Parathyroid adenoma (tissue), 2 donors: ENCODE results near the gene HINT1.

Source experiments
- H2AFZ ChIP-seq: fragments of 300-600 bp; sonication (generic); one replicate; pipeline ENCODE4 v1.7.0; 2017; ENCODE audit warnings: antibody characterized with exemption, mild to moderate bottlenecking
- H3K27ac ChIP-seq: fragments of 300-600 bp; sonication (generic); one replicate; pipeline ENCODE4 v1.7.0; 2017
- H3K27me3 ChIP-seq: fragments of 300-600 bp; sonication (generic); one replicate; pipeline ENCODE4 v1.7.0; 2017; ENCODE audit warnings: low read length; ENCODE audit not compliant: control insufficient read depth, insufficient read depth
- H3K36me3 ChIP-seq: fragments of 300-600 bp; sonication (generic); one replicate; pipeline ENCODE4 v1.7.0; 2017; ENCODE audit warnings: low read length; ENCODE audit not compliant: control insufficient read depth, insufficient read depth
- H3K4me1 ChIP-seq: fragments of 300-600 bp; sonication (generic); one replicate; pipeline ENCODE4 v1.7.0; 2017; ENCODE audit warnings: control low read depth
- H3K4me2 ChIP-seq: fragments of 300-600 bp; sonication (generic); one replicate; pipeline ENCODE4 v1.7.0; 2017; ENCODE audit warnings: low read length
- H3K4me3 ChIP-seq: fragments of 300-600 bp; sonication (generic); one replicate; pipeline ENCODE4 v1.7.0; 2017; ENCODE audit warnings: low read depth, low read length
- H3K79me2 ChIP-seq: fragments of 300-600 bp; sonication (generic); one replicate; pipeline ENCODE4 v1.7.0; 2017; ENCODE audit warnings: control low read depth
- H3K9ac ChIP-seq: fragments of 300-600 bp; sonication (generic); one replicate; pipeline ENCODE4 v1.7.0; 2017; ENCODE audit warnings: mild to moderate bottlenecking
- H3K9me3 ChIP-seq: fragments of 300-600 bp; sonication (generic); one replicate; pipeline ENCODE4 v1.7.0; 2017; ENCODE audit warnings: low read length; ENCODE audit not compliant: control insufficient read depth
- CTCF ChIP-seq: fragments of 300-600 bp; sonication (generic); IDR thresholded peaks from one replicate; pipeline ENCODE4 v1.7.0; 2017; ENCODE audit warnings: antibody characterized with exemption, mild to moderate bottlenecking
- donor health status: primary hyperparathyroidism.

The HINT1 gene

DNA sequence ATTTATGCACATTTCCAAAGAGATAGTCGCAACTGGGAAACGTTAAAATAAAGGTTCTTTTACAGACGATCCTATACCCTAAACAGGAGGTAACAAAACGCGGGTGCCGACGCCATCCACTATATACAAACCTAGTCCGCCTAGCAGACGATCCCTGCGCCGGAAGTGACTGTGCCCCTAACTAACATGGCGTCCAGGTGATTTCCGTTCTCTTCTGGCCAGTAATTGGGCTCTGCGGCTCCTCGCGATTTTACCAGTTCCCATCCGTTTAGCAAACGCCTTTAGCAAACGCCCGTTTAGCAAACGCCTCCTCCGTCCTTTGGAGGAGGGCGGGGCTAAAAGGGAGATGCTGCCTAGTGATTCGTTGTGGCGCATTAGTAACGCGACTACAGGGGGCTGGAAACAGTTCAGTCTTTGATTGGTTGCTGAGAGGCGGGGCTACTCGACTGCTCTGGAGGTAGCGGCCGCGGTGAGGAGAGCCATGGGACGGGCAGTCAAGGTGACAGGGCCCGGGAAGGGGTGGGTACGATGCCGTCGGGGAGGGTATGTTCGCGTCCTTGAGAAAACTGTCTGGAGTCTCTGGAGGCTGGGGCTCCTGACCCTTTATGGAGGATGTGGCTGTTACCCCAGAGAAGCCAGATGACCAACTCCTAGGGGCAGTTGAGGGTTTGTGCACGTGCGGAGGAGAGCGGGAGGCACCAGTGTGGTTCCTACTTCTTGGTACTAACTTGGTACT is 5.7 kb upstream of the HINT1 start, which contains the start of gene LYRM7:
TSS of gene LYRM7 (plus strand) at position 405 of the 736 bp plus-strand sequence. CDS start at position 482, 77 bp downstream.
- H3K4me2 ChIP-seq = peak within 1 kb of the TSS; percentile 84
- peak within 1 kb of the TSS; percentile 87 for H2AFZ ChIP-seq
- TF ChIP-seq CTCF = peak; percentile 6
- H3K4me1 ChIP-seq = peaks cover 4% of the 10 kb centered on the region
- H3K79me2 ChIP-seq = peaks cover 10% of the 10 kb centered on the region
- peak within 1 kb of the TSS; percentile 60 for H3K27ac ChIP-seq
- no peak within 1 kb of the TSS for H3K9ac ChIP-seq
- H3K36me3 ChIP-seq = no peaks in the 10 kb centered on the region
- no peaks in the 10 kb centered on the region for H3K27me3 ChIP-seq
- H3K4me3 ChIP-seq = peak within 1 kb of the TSS; percentile 92
- no peaks in the 10 kb centered on the region for H3K9me3 ChIP-seq

GRCh38 chr5:131169810-131170539 is 4.9 kb upstream of the HINT1 start:
- Histone ChIP-seq H3K36me3 (no peaks in the 10 kb centered on the region), H3K9me3 (no peaks in the 10 kb centered on the region), H2AFZ (peak overlapping the region; percentile 87), H3K9ac (no peak overlapping the region), H3K4me2 (peak overlapping the region; percentile 84), H3K79me2 (peaks cover 3% of the 10 kb centered on the region), H3K27ac (peak overlapping the region; percentile 60), H3K27me3 (no peaks in the 10 kb centered on the region), H3K4me1 (peaks cover 4% of the 10 kb centered on the region), H3K4me3 (peak overlapping the region; percentile 92)
- TF ChIP-seq CTCF = no peak

- Histone ChIP-seq H3K4me1 (peaks cover 7% of the 10 kb centered on the region), H3K79me2 (peaks cover 4% of the 10 kb centered on the region), H3K4me3 (no peak overlapping the region), H2AFZ (no peak overlapping the region), H3K4me2 (no peak overlapping the region), H3K9ac (no peak overlapping the region), H3K9me3 (no peaks in the 10 kb centered on the region), H3K27ac (no peak overlapping the region), H3K27me3 (no peaks in the 10 kb centered on the region), H3K36me3 (no peaks in the 10 kb centered on the region)
- no peak for TF ChIP-seq CTCF
These were observed 2.6 kb upstream of the HINT1 start for GRCh38 chr5:131167615-131168014.

DNA sequence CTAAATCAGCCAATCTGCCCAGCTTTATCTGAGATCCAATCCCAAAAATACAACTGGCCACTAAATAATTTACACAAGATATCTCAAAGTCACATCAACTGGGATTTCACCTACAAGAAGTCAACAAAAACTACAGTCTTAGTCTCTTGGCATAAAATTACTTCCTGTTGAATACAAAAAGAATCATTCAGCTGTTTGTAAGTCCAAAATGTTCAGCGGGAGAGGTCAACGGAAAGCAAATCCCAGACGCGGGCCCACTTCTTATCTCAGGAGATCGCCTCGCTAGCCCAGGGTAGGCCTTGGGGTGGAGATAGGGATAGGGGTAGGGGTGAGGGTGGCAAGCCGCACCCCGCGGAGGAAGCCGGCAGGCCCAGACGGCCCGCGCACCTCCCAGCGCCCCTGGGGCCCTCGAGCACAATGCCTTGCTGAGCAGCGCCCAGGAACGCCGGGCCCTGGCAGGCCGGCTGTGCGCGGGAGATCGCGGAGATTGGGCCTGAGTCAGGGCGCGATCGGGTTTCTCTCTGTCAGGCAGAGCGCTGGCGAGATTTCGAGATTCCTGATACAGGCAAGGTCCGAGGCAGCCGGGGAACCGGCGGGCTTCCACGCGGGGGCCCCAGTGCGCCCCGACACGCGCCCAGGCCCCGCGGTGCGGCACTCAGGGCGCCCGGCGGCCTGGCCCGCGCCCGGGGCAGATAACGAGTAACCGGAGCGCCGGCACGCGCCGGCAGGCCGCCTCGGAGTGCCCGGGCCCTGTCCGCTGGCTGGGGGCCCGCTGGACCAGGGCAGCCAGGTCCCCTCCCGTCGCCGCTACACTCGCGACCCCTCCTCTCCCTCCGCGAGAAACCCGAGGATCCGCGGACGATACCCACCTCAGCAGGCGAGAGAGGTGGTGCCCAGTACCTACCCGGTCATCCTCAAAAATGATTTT is 601 bp downstream of the HINT1 start:
- Histone ChIP-seq H3K4me2 (peak overlapping the region; percentile 83), H3K27me3 (no peaks in the 10 kb centered on the region), H3K79me2 (peaks cover 19% of the 10 kb centered on the region), H3K27ac (peak overlapping the region; percentile 94), H3K9me3 (no peaks in the 10 kb centered on the region), H2AFZ (peak overlapping the region; percentile 92), H3K36me3 (no peaks in the 10 kb centered on the region), H3K4me3 (peak overlapping the region; percentile 74), H3K4me1 (peaks cover 4% of the 10 kb centered on the region), H3K9ac (peak overlapping the region; percentile 59)
- TF ChIP-seq CTCF = no peak
